ENCODE results near the gene BAZ2B.
A peak's percentile ranks its signal among the peaks of the same experiment; 100 is the strongest.
"Not testable (repeated sequence)": the region's sequence is repeated elsewhere in the genome, so short reads cannot be mapped to it uniquely, and the experiment has no call there.

BAZ2B gene

GRCh38 chr2:159399716-159400415, 216.5 kb downstream of the BAZ2B start:
- DNase-seq = no peak

- DNase-seq = peak in 1 of 5 experiments; percentile 6
Measured at GRCh38 chr2:159396799-159397198, 219.5 kb downstream of the BAZ2B start.

- DNase-seq = no peak
Measured at GRCh38 chr2:159382447-159383028, 233.8 kb downstream of the BAZ2B start.

GRCh38 chr2:159381574-159381973, 234.8 kb downstream of the BAZ2B start:
- DNase-seq = no peak

GRCh38 chr2:159380685-159381239, 235.6 kb downstream of the BAZ2B start:
- no peak for DNase-seq

GRCh38 chr2:159379181-159379580, 237.2 kb downstream of the BAZ2B start:
- DNase-seq = no peak

GRCh38 chr2:159375241-159375640, 241.1 kb downstream of the BAZ2B start:
- DNase-seq = no peak

GRCh38 chr2:159371506-159371905, 244.8 kb downstream of the BAZ2B start:
- no peak for DNase-seq

- no peak for DNase-seq
Measured at GRCh38 chr2:159366538-159366937, 249.8 kb downstream of the BAZ2B start.

GRCh38 chr2:159362816-159363251, 253.5 kb downstream of the BAZ2B start:
- no peak for DNase-seq

- DNase-seq = no peak
Measured at GRCh38 chr2:159362094-159362493, 254.3 kb downstream of the BAZ2B start.

- DNase-seq = not testable (repeated sequence)
Measured at GRCh38 chr2:159361603-159362002, 254.7 kb downstream of the BAZ2B start.

GRCh38 chr2:159356053-159356554, 260.2 kb downstream of the BAZ2B start:
- no peak for DNase-seq

GRCh38 chr2:159351977-159352376, 264.4 kb downstream of the BAZ2B start:
- DNase-seq = no peak

- DNase-seq = no peak
Measured at GRCh38 chr2:159349674-159350299, 266.6 kb downstream of the BAZ2B start.

GRCh38 chr2:159326569-159327255, 289.6 kb downstream of the BAZ2B start:
- DNase-seq = no peak

GRCh38 chr2:159322419-159322818, 293.9 kb downstream of the BAZ2B start:
- DNase-seq = no peak

- no peak for DNase-seq
Measured at GRCh38 chr2:159317392-159318088, 298.8 kb downstream of the BAZ2B start.

GRCh38 chr2:159307942-159308341, 308.4 kb downstream of the BAZ2B start:
- no peak for DNase-seq

GRCh38 chr2:159300586-159300985, 315.8 kb downstream of the BAZ2B start:
- no peak for DNase-seq

GRCh38 chr2:159298967-159299366, 317.4 kb downstream of the BAZ2B start:
- DNase-seq = no peak

- no peak for DNase-seq
Measured at GRCh38 chr2:159297042-159297707, 319.2 kb downstream of the BAZ2B start.
